NCI-H1694 treated with DMSO at 0.1 percent for 48 hours (cell line): ENCODE data around the gene TMEM258.

Source experiments
- DNase-seq: peaks from one replicate; lab custom pipeline; 2025; lab: John Stamatoyannopoulos, UW

Gene TMEM258

DNA sequence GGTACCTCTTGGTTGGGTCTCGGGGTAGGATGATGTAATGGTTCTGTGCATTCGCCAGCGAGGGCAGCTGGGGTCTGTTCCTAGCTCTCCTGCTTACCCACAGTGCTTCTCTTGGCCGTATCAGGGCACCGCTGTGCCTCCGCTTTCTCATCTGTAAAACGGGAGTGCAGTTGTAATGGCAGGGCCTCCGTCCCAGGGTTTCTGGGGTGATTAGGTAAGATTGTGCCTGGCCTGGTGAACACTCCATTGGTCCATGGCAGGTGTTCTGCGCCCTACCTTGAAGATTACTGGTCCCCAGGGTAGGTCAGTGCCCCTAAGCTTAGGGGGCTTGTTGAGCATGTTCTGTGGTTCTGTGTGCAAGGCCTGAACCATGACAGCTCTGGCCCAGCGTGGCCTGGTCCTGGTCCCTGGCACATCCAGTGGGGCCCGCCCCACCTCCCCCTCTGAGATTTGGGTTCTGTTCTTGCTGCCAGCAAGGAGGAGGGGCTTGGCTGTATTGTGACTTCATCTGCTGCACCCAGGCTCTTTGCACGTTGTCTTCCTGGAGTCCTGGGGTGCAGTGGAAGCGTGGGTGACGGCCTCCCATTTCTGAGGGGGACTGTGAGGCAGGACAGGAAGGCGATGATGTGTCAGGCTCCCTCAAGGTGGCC, 35.1 kb downstream of the TMEM258 start:
- DNase-seq: no peak

- DNase-seq: no peak
Measured at GRCh38 chr11:61756452-61757212, 35.8 kb downstream of the TMEM258 start.

- DNase-seq: no peak
Measured at GRCh38 chr11:61756147-61756451, 36.3 kb downstream of the TMEM258 start.

DNA sequence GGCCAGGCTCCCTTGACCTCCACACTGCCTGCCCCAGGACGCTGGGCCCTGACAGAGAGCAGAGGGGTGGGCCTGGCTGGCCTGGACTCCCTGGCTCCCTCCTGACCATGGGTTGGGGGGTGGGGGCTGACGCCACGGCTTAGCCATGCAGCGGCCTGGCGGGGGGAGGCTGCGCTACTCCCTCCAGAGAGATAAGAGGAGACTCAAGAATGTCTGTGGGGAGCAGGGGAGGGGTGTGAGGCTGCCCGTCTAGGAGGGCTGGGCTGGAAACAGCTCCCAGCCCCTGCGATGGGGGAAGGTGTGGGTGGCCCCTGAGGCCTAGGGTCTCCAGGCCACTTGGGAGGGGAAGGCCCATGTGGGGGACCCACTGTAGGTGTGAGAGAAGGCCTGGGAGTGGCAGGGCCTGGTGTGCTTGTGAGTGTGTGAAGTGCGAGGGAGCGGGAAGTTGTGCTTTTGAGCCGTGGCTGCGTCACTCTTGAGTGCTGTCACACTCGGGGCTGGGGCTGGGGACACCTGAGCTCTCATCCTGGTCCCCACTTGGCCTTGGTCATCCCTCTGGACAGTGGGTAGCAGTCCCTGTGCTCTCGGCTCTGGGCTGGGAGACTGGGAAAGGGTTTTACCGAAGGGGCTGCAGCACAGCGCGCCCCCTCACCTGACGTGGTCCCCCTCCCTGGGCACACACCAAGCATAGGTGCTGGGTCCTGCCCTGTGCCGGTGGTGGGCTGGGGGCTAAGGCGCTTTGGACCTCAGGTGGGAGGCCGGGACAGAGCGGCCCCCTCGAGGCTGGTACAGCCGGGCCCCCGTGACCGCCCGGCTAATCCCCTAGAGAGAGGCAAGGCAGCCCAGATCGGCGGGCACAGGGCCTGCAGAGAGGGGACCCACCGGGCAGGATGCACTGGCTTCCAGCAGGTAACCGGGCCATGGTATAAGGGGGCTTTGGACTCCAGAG, 37.6 kb downstream of the TMEM258 start:
- no peak for DNase-seq

GRCh38 chr11:61753672-61754071, 38.7 kb downstream of the TMEM258 start:
- no peak for DNase-seq

GRCh38 chr11:61752925-61753521, 39.4 kb downstream of the TMEM258 start:
- DNase-seq: no peak

DNA sequence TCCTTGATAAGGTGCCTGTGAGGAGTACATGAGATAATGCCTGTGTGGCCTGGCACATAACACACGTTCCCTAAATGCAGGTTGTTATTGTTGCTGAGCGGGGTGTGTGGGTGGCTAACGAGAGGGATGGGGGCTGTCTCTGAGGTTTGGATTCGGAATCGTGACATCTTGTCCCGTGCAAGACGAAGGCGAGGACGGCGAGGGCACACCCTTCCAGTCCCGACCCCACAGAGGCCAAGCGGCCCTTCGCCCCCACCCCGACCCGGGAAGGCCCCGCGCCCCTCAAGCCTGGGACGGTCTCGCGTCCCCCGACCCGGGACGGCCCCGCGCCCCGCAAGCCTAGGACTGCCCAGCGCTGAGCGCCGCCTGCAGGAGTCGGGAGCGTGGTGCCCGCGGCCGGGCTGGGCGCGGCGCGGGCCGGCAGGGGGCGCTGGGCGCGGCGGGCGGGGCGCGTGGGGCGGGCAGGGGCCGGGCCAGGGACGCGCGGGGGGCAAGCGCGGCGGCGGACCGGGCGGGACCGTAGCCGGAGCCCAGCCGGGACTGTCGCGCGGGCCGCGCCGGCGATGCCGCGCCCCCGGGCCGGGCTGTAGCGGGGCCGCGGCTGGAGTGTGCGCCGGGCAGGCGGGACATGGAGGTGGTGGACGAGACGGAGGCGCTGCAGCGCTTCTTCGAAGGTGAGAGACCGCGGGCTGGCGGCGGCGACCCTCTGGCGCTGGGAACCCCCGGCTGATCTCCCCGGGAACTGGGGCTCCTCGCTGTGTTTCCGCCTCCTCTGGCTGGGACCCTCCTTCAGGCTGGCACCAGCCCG, 40.1 kb downstream of the TMEM258 start, which contains the start of gene MYRF:
Gene MYRF (plus strand): TSS at position 520 of the 808 bp plus-strand sequence. CDS start 109 bp downstream, at position 629.
- DNase-seq: no peak

- no peak for DNase-seq
Measured at GRCh38 chr11:61751384-61751783, 41.0 kb downstream of the TMEM258 start.

DNA sequence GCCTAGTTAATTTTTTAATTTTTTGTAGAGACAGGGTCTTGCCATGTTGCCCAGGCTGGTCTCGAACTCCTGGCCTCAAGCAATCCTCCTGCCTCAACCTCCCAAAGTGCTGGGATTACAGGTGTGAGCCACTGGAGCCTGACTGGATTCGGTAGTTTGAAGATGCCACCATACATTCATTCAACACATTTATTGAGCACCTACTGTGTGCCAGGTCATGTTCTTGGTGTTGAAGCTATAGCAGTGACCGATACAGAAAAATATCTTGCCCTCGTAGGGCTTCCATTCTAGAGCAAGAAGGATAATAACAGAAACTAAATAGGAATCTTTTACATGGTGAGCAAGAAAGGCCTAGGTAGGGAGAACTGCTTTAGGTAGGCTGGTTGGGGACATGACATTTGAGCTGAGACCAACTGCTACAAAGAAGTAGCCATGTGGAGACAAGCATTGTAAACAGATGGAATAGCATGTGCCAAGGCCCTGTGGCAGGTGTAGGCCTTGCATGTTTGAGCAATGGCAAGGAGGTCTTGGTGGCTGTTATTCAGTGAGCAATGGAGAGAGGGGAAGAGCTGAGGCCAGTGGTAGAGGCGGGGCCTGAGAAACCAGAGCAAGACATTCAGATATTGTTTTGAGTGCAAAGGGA, 41.6 kb downstream of the TMEM258 start:
- DNase-seq: no peak

DNA sequence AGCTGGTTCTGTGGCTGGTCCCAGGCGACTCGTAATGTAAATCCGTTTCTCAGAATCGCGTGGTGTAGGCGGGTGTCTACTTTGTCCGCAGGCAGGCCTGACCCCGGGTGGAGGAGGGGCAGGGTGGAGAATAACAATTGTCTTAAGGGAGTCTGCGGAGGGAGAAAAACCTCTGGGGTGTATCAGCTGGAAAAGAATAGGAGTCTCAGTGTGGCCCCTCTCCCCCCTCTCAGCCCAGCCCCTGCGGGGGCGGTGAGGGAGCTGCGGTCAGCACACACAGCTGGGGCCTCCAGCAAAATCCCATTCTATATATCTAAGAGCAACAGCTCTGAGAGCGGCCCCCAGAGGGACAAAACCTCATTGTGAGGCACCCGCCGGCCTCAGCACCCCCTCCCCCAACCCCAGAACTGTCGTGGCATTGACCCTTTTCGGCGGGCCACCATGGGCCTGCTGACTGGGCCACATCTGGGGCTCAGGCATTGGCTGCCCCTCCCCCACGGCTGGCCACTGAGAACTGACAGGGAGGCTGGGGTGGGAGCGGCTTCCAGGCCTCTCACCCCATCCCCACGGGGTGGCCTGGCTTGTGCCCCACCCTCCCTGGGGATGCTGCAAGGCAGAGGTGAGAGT, 42.7 kb downstream of the TMEM258 start:
- DNase-seq: no peak

- no peak for DNase-seq
Measured at GRCh38 chr11:61747967-61748285, 44.5 kb downstream of the TMEM258 start.

DNA sequence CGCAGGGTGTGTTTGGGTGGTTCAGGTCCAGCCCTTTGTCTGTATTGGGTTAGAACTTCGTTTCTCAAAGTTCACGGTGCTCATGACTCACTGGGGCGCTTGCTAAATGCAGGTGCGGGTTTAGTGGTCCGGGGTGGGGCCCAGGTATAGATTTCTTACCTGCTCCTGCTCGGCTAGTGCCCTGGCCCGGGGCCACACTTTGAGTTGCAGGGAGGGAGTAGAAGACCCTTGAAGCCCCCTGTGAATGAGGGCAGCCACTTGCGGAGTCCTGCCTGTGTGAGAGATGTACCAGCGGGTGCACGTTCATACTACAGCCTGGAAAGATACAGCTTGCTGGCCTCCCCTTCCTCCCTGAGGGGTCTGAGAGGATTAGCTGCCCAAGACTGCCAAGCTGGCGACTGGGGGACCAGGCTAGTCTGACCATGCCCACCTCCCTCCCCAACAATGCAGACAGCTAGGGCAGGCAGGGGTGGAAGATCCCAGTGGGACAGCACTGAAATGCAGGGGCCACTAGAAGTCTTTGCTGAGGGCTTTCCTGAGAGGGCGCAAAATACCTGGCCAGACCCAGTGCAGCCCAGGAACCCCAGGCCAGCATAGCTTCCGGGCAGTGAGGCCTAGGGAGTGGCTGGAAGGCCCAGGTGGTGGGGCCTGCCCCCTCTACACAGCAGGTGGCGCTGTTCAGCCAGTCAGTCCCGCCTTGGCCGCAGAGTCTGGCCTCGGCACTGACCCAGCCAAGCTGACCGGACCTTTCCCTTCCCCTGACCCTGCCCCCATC, 45.0 kb downstream of the TMEM258 start:
- no peak for DNase-seq

- DNase-seq: no peak
Measured at GRCh38 chr11:61746442-61747191, 45.8 kb downstream of the TMEM258 start.

- DNase-seq: no peak
Measured at GRCh38 chr11:61745781-61746441, 46.5 kb downstream of the TMEM258 start.

DNA sequence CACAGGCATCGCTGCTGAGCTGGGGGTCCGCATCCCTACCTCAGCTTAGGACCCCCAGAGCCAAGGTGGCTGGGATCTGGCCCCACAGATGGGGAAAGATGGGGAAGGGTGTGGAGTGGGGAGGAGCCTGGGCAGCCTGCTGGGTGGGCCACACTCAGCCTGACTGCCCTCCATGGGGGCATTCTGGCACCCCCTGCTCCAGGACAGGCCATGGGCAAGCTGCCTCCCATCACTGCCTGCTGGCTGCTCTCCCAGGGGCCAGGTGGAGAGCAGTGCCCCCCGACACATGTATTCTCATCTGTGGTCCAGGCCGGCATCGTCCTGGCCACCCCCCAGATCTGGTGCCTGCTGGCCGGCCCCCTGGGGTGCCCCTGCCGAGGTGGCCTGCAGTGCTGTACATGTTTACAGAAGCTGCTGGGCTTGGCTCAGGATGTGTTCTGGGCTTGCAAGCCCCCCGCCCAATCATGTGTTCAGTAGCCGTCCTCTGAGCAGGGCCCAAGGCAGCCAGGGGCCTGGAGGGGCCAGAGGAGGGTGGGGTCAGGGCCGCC, 47.7 kb downstream of the TMEM258 start:
- no peak for DNase-seq

GRCh38 chr11:61744181-61744580, 48.2 kb downstream of the TMEM258 start:
- DNase-seq: no peak

DNA sequence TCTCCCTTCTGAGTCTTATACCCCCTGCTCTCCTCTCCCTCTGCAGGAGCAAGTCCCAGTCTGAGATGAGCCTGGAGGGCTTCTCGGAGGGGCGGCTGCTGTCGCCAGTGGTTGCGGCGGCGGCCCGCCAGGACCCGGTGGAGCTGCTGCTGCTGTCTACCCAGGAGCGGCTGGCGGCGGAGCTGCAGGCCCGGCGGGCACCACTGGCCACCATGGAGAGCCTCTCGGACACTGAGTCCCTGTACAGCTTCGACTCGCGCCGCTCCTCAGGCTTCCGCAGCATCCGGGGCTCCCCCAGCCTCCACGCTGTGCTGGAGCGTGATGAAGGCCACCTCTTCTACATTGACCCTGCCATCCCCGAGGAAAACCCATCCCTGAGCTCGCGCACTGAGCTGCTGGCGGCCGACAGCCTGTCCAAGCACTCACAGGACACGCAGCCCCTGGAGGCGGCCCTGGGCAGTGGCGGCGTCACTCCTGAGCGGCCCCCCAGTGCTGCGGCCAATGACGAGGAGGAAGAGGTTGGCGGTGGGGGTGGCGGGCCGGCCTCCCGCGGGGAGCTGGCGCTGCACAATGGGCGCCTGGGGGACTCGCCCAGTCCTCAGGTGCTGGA, 48.8 kb downstream of the TMEM258 start:
- DNase-seq: no peak

GRCh38 chr11:61742391-61742790, 50.0 kb downstream of the TMEM258 start:
- DNase-seq: no peak
